Hepatocyte (in vitro differentiated cells): ENCODE data around the gene CAPN15.

Experiments used
- CTCF ChIP-seq: fragments of 200-600 bp; sonication (generic); IDR thresholded peaks from 2 replicates; pipeline ENCODE4 v1.5.1; 2016; ENCODE audit warnings: antibody characterized with exemption, mild to moderate bottlenecking; ENCODE audit not compliant: poor library complexity
- EZH2 ChIP-seq: fragments of 200-600 bp; sonication (generic); IDR thresholded peaks from 2 replicates; pipeline ENCODE4 v1.6.1; 2016; ENCODE audit warnings: antibody characterized with exemption, mild to moderate bottlenecking, borderline replicate concordance
- EZH2phosphoT487 ChIP-seq: fragments of 200-600 bp; sonication (generic); IDR thresholded peaks from one replicate; pipeline ENCODE4 v1.6.1; 2018; ENCODE audit warnings: antibody characterized with exemption, mild to moderate bottlenecking, low read depth, moderate library complexity; ENCODE audit not compliant: unreplicated experiment, severe bottlenecking

DNA sequence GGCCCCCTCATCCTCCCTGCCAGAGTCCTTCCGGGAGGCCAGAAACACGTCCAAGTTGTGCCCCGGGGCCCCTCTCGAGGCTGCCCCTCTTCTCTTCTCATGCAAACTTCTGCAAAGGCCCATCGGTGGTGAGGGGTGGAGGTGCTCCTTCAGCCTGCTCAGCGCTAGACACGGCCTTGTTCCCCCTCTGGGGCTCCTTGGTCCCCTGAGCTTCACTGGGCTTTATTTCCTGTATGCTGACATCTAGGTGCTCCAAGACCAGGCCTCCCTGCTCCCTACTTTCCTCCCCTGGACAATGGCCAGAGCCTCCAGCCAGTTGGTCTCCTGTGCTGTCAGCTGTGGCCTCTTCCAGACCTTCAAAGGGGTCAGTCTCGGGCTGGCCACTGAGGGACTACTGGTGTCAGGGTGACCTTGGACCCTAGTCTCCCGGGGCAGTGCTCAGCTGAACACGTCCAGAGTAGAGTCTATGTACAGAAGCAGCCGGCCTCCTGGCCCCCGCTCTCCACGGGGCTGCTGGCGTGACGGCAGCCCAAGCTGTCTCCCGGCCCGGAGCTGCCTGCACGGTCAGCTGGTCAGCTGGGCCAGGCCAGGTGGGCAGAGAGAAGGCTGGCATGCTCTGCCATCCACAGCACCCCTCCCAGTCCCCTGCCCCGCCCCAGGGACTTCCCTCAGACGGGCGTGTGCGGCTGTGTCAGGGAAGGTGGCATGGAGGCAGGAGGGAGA, 30.9 kb downstream of the CAPN15 start:
- TF ChIP-seq CTCF (no peak), EZH2phosphoT487 (no peak), EZH2 (no peak)
